A549 (cell line): Measurements from ENCODE around the gene EVC2. TPM values are rescaled to one million over a fixed set of nuclear protein-coding genes. Genes with fewer than 3 reads are reported as not detected.

Source experiments
- ATAC-seq, 2 experiments: fragments of 200-7000 bp in 1 of 2; fragments of >200 bp in 1 of 2; cut with Nextera tagmentation in 1 of 2; cut with Tn5 transposase in 1 of 2; 3 replicates each; pipeline versions ENCODE4 v1.8.0 to v1.9.1; 2018 to 2020; ENCODE audit warnings: mild to moderate bottlenecking in 1 of 2, moderate library complexity in 1 of 2
- CTCF ChIA-PET: fragments of 300-600 bp; sonication (Branson Sonifier 250); formaldehyde crosslinking; extraction: SDS; loops from one replicate; lab custom pipeline; 2021; ENCODE audit warnings: antibody characterized with exemption, inconsistent platforms; lab: Yijun Ruan, JAX
- POLR2A ChIA-PET: fragments of 350-600 bp; formaldehyde crosslinking; extraction: SDS; loops from one replicate; lab custom pipeline; 2021; ENCODE audit warnings: antibody characterized with exemption, inconsistent platforms; lab: Yijun Ruan, JAX
- DNase-seq, 2 experiments: peaks; one replicate each; pipeline versions ENCODE4 v3.0.0 to v3.0.0-alpha.2; 2011 to 2016; ENCODE audit warnings: low read depth in 1 of 2, low spot score in 1 of 2
- FAIRE-seq: peaks from 2 replicates; lab custom pipeline; 2011; peaks lifted over from hg19 to GRCh38; lab: Jason Lieb, UNC
- H3K27ac ChIP-seq, 2 experiments: fragments of >200 bp; sonication (Bioruptor Twin); formaldehyde crosslinking; 3 replicates each; pipeline ENCODE4 v1.5.1; 2016 to 2017
- H3K4me1 ChIP-seq: fragments of >200 bp; sonication (Bioruptor Twin); formaldehyde crosslinking; 3 replicates; pipeline ENCODE4 v1.6.1; 2016
- H3K4me2 ChIP-seq: fragments of >200 bp; sonication (Bioruptor Twin); formaldehyde crosslinking; 3 replicates; pipeline ENCODE4 v1.6.1; 2016
- H3K4me3 ChIP-seq: fragments of >200 bp; sonication (Bioruptor Twin); formaldehyde crosslinking; 3 replicates; pipeline ENCODE4 v1.5.1; 2016
- H3K9me3 ChIP-seq: fragments of >200 bp; sonication (Bioruptor Twin); formaldehyde crosslinking; 3 replicates; pipeline ENCODE4 v1.6.1; 2016
- BHLHE40 ChIP-seq: IDR thresholded peaks from 2 replicates; pipeline ENCODE4 v1.6.1; 2012; ENCODE audit warnings: low read depth, low read length, inconsistent platforms
- CEBPB ChIP-seq, 2 experiments: fragments of >200 bp in 1 of 2; sonication (Bioruptor Twin) in 1 of 2; formaldehyde crosslinking in 1 of 2; IDR thresholded peaks; 2 replicates each; pipeline ENCODE4 v1.6.1; 2012 to 2016
- CHD2 ChIP-seq: fragments of 150-350 bp; IDR thresholded peaks from 2 replicates; pipeline ENCODE4 v1.6.1; 2014; ENCODE audit warnings: low read length; ENCODE audit not compliant: partially characterized antibody
- CHD4 ChIP-seq: fragments of 200-600 bp; sonication (generic); IDR thresholded peaks from 2 replicates; pipeline ENCODE4 v1.6.1; 2016; ENCODE audit warnings: antibody characterized with exemption, mild to moderate bottlenecking, borderline replicate concordance
- EP300 ChIP-seq, 2 experiments: fragments of >200 bp; sonication (Bioruptor Twin); formaldehyde crosslinking; IDR thresholded peaks; 2 replicates in 1 of 2; 3 replicates in 1 of 2; pipeline ENCODE4 v1.6.1; 2016 to 2017
- ESRRA ChIP-seq: fragments of 150-350 bp; IDR thresholded peaks from 2 replicates; pipeline ENCODE4 v1.6.1; 2014; ENCODE audit warnings: mild to moderate bottlenecking, low read length, borderline replicate concordance
- FOSB ChIP-seq: fragments of 250-450 bp; sonication (Bioruptor Pico); IDR thresholded peaks from 2 replicates; pipeline ENCODE4 v1.5.0; 2020; ENCODE audit warnings: mild to moderate bottlenecking, moderate library complexity
- FOXS1 ChIP-seq: fragments of 250-450 bp; sonication (Bioruptor Pico); IDR thresholded peaks from 2 replicates; pipeline ENCODE4 v1.5.0; 2020; ENCODE audit warnings: mild to moderate bottlenecking, moderate library complexity
- GATA3 ChIP-seq: IDR thresholded peaks from 2 replicates; pipeline ENCODE4 v1.6.1; 2012; ENCODE audit warnings: borderline replicate concordance
- HOXB13 ChIP-seq: fragments of 250-450 bp; sonication (Bioruptor Pico); IDR thresholded peaks from 2 replicates; pipeline ENCODE4 v1.5.0; 2020; ENCODE audit warnings: low read depth, mild to moderate bottlenecking, moderate library complexity
- HOXB5 ChIP-seq: fragments of 250-450 bp; sonication (Bioruptor Pico); IDR thresholded peaks from 2 replicates; pipeline ENCODE4 v1.5.0; 2020; ENCODE audit warnings: mild to moderate bottlenecking, moderate library complexity
- JUN ChIP-seq, 2 experiments: fragments of >200 bp; sonication (Bioruptor Twin); formaldehyde crosslinking; IDR thresholded peaks; 2 replicates in 1 of 2; 3 replicates in 1 of 2; pipeline ENCODE4 v1.6.1; 2016 to 2017
- JUNB ChIP-seq: fragments of >200 bp; sonication (Bioruptor Twin); formaldehyde crosslinking; IDR thresholded peaks from 2 replicates; pipeline ENCODE4 v1.6.1; 2016
- MAFK ChIP-seq: fragments of 450-650 bp; IDR thresholded peaks from 2 replicates; pipeline ENCODE4 v1.6.1; 2014; ENCODE audit not compliant: partially characterized antibody
- MAZ ChIP-seq: fragments of 150-350 bp; IDR thresholded peaks from 2 replicates; pipeline ENCODE4 v1.6.1; 2014; ENCODE audit warnings: antibody characterized with exemption, low read depth, low read length, borderline replicate concordance
- NPAS2 ChIP-seq: fragments of 250-450 bp; sonication (Bioruptor Pico); IDR thresholded peaks from 2 replicates; pipeline ENCODE4 v1.8.0; 2022; ENCODE audit warnings: mild to moderate bottlenecking, moderate library complexity, borderline replicate concordance
- NR3C1 ChIP-seq: fragments of >200 bp; sonication (Bioruptor Twin); formaldehyde crosslinking; IDR thresholded peaks from 3 replicates; pipeline ENCODE4 v1.6.1; 2017
- RARB ChIP-seq: fragments of 250-450 bp; sonication (Bioruptor Pico); IDR thresholded peaks from 2 replicates; pipeline ENCODE4 v1.8.0; 2021; ENCODE audit warnings: mild to moderate bottlenecking, moderate library complexity
- SMC3 ChIP-seq: fragments of >200 bp; sonication (Bioruptor Twin); formaldehyde crosslinking; IDR thresholded peaks from 3 replicates; pipeline ENCODE4 v1.6.1; 2018; ENCODE audit warnings: inconsistent platforms
- SREBF2 ChIP-seq: fragments of 450-650 bp; IDR thresholded peaks from 2 replicates; pipeline ENCODE4 v1.6.1; 2014; ENCODE audit warnings: mild to moderate bottlenecking, moderate library complexity
- TP53 ChIP-seq: fragments of 250-450 bp; sonication (Bioruptor Pico); IDR thresholded peaks from 2 replicates; pipeline ENCODE4 v1.5.0; 2021; ENCODE audit warnings: mild to moderate bottlenecking, moderate library complexity
- ZNF302 ChIP-seq: fragments of 250-450 bp; sonication (Bioruptor Pico); IDR thresholded peaks from 2 replicates; pipeline ENCODE4 v1.9.0; 2021; ENCODE audit warnings: inconsistent platforms, mild to moderate bottlenecking, moderate library complexity
- WGBS: methylation state at CpG from one replicate; pipeline ENCODE4 v1.1.6; 2017; ENCODE audit errors: missing lambda C conversion rate; 5-methylcytosine and 5-hydroxymethylcytosine counted together
- polyA plus RNA-seq, 4 experiments: library from polyadenylated mRNA; depleted of rRNA in 3 of 4; stranded (reverse); fragments of >200 nt; fragmentation: RNase III in 1 of 4; extraction: RNeasy Plus Mini Kit Qiagen cat#74134 plus additional on column Dnase treatment in 1 of 4; gene quantifications; 2 replicates in 3 of 4; 3 replicates in 1 of 4; pipeline ENCODE4 v1.2.3, GENCODE V29; 2011 to 2017
- TF ChIP-seq, protein P1 (sequence below): fragments of 200-600 bp; sonication (generic); IDR thresholded peaks from 2 replicates; pipeline ENCODE4 v1.6.1; 2016; ENCODE audit warnings: antibody characterized with exemption, mild to moderate bottlenecking, moderate library complexity
- TF ChIP-seq, protein P2 (sequence below): fragments of >200 bp; sonication (Bioruptor Twin); formaldehyde crosslinking; IDR thresholded peaks from 3 replicates; pipeline ENCODE4 v1.6.1; 2016
- TF ChIP-seq, protein P3 (sequence below): fragments of >200 bp; sonication (Bioruptor Twin); formaldehyde crosslinking; IDR thresholded peaks from 2 replicates; pipeline ENCODE4 v1.6.1; 2016
- TF ChIP-seq, protein P4 (sequence below): IDR thresholded peaks from 2 replicates; pipeline ENCODE4 v1.6.1; 2012

EVC2 gene
- polyA plus RNA-seq, 2 of the 4 experiments (the other 2 are of a cell fraction): 0.96 to 1.5 TPM

DNA sequence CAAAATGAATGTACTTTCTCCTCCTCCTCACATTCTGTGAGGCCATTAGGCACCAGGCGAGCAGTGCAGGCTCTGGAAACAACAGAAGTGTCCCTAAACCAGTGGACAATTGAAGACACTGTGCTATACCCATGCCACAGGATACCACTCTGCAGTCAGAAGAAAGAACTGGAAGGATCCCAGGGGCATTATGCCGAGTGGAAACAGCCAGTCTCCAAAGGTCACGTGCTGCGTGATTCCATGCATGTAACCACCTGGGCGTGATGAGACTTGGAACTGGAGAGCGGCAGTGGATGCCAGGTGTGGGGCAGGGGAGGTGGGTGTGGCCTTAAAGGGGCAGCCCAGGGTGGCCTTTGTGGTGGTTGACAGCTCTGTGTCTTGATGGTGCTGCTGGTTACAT is 139.4 kb downstream of the EVC2 start (continued):
- TF ChIP-seq, protein P1, sequence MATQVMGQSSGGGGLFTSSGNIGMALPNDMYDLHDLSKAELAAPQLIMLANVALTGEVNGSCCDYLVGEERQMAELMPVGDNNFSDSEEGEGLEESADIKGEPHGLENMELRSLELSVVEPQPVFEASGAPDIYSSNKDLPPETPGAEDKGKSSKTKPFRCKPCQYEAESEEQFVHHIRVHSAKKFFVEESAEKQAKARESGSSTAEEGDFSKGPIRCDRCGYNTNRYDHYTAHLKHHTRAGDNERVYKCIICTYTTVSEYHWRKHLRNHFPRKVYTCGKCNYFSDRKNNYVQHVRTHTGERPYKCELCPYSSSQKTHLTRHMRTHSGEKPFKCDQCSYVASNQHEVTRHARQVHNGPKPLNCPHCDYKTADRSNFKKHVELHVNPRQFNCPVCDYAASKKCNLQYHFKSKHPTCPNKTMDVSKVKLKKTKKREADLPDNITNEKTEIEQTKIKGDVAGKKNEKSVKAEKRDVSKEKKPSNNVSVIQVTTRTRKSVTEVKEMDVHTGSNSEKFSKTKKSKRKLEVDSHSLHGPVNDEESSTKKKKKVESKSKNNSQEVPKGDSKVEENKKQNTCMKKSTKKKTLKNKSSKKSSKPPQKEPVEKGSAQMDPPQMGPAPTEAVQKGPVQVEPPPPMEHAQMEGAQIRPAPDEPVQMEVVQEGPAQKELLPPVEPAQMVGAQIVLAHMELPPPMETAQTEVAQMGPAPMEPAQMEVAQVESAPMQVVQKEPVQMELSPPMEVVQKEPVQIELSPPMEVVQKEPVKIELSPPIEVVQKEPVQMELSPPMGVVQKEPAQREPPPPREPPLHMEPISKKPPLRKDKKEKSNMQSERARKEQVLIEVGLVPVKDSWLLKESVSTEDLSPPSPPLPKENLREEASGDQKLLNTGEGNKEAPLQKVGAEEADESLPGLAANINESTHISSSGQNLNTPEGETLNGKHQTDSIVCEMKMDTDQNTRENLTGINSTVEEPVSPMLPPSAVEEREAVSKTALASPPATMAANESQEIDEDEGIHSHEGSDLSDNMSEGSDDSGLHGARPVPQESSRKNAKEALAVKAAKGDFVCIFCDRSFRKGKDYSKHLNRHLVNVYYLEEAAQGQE: no peak

DNA sequence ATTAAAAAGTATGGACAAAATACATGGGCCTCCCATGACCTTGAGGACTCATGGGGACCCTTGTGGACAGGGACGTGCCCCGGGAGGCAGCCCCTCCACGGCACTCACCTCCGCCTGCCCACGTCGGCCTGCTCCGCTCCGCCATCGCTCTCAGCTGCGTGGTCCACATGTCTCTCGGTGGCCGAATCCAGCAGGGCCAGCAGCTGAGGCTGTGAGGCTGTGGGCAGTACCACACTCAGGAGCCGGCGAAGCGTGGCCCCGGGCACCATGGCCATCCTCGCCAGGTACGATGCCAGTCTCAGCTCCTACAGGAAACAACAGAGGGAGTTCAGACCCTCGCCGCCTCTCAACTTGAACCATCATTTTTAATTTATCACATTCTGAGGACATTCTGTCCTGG is 140.0 kb downstream of the EVC2 start:
- Histone ChIP-seq H3K4me2 (no peak overlapping the region), H3K4me3 (no peak overlapping the region), H3K4me1 (no peaks in the 10 kb centered on the region), H3K27ac (no peak overlapping the region), H3K9me3 (no peaks in the 10 kb centered on the region)
- FAIRE-seq (no peak), DNase-seq (no peak), ATAC-seq (no peak)
- CTCF ChIA-PET: no interaction called here
- POLR2A ChIA-PET: no interaction called here
- TF ChIP-seq ESRRA: no peak
- WGBS: 90% methylated on average over 10 of the region's 20 CpGs

DNA sequence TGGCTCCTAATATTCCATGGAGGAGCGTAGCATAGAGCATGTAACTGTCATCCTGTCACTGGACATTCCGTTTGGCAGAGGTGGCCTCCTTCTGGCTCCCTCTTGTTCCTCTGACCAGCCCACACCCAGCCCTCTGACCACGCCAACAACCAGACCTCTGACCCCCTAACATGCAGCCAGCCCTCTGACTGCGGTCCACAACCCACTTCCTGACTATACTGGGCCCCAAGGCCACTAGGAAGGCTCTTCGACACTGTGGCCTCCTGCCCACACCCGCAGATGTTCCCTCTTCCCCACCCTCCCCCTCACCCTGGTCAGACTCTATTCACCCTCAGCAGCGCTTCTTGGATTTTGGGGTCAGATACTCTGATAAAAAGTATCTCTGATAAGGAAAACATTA is 141.4 kb downstream of the EVC2 start:
- ChIA-PET CTCF (no interaction called here), POLR2A (no interaction called here)
- Histone ChIP-seq H3K4me2 (no peak overlapping the region), H3K27ac (no peak overlapping the region), H3K9me3 (no peaks in the 10 kb centered on the region), H3K4me1 (no peaks in the 10 kb centered on the region), H3K4me3 (no peak overlapping the region)
- no peak for FAIRE-seq
- WGBS: 88% methylated on average over 7 of the region's 7 CpGs
- no peak for ATAC-seq
- DNase-seq: no peak
- no peak for TF ChIP-seq ESRRA
- TF ChIP-seq SREBF2: no peak
- TF ChIP-seq CHD4: no peak
- no peak for TF ChIP-seq FOSB (CRISPR knock-in tag)
- TF ChIP-seq CEBPB (IDR thresholded peaks at IDR 0.05): no peak
- TF ChIP-seq CHD2: no peak
- TF ChIP-seq, protein P2, sequence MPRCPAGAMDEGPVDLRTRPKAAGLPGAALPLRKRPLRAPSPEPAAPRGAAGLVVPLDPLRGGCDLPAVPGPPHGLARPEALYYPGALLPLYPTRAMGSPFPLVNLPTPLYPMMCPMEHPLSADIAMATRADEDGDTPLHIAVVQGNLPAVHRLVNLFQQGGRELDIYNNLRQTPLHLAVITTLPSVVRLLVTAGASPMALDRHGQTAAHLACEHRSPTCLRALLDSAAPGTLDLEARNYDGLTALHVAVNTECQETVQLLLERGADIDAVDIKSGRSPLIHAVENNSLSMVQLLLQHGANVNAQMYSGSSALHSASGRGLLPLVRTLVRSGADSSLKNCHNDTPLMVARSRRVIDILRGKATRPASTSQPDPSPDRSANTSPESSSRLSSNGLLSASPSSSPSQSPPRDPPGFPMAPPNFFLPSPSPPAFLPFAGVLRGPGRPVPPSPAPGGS: no peak
- TF ChIP-seq NPAS2 (CRISPR knock-in tag): no peak
- TF ChIP-seq NR3C1: no peak
- no peak for TF ChIP-seq SMC3
- no peak for TF ChIP-seq BHLHE40
- no peak for TF ChIP-seq GATA3
- TF ChIP-seq JUN (IDR thresholded peaks at IDR 0.05): no peak
- no peak for TF ChIP-seq ZNF302 (CRISPR knock-in tag)
- no peak for TF ChIP-seq HOXB13
- TF ChIP-seq JUNB: no peak
- TF ChIP-seq, all 56 proteins: peak for 0

DNA sequence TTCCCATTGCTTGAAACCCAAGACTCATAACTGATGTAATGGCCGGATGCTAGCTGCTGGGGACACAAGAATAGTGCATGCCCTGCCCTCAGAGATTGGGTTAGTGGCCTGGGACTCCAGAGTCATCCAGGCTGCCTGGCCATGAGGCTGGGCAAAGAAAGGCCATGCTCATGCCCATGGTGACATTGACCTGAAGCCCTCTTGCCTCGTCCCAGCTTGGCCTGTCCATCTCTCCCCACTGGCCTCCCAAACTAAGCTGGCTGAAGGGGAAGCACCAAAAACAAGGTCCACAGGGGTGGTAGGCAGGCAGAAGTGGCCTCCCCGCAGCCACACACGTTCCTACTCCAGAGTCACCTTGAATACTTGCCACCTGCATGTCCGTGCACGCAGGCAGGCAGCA is 141.8 kb downstream of the EVC2 start:
- FAIRE-seq: no peak
- ChIA-PET POLR2A (no interaction called here), CTCF (no interaction called here)
- Histone ChIP-seq H3K27ac (no peak overlapping the region), H3K4me3 (no peak overlapping the region), H3K9me3 (no peaks in the 10 kb centered on the region), H3K4me2 (no peak overlapping the region), H3K4me1 (no peaks in the 10 kb centered on the region)
- ATAC-seq: no peak
- 81% methylated on average over 6 of the region's 6 CpGs for WGBS
- TF ChIP-seq JUN (IDR thresholded peaks at IDR 0.05) (no peak), FOXS1 (CRISPR knock-in tag) (no peak), HOXB5 (no peak), NPAS2 (CRISPR knock-in tag) (no peak), MAZ (no peak), MAFK (no peak), TP53 (no peak), RARB (no peak), BHLHE40 (no peak), EP300 (IDR thresholded peaks at IDR 0.05) (no peak)
- TF ChIP-seq, protein P3, sequence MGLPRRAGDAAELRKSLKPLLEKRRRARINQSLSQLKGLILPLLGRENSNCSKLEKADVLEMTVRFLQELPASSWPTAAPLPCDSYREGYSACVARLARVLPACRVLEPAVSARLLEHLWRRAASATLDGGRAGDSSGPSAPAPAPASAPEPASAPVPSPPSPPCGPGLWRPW: no peak
- TF ChIP-seq, protein P4, sequence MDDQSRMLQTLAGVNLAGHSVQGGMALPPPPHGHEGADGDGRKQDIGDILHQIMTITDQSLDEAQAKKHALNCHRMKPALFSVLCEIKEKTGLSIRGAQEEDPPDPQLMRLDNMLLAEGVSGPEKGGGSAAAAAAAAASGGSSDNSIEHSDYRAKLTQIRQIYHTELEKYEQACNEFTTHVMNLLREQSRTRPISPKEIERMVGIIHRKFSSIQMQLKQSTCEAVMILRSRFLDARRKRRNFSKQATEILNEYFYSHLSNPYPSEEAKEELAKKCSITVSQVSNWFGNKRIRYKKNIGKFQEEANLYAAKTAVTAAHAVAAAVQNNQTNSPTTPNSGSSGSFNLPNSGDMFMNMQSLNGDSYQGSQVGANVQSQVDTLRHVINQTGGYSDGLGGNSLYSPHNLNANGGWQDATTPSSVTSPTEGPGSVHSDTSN: no peak
- no peak for DNase-seq
